HG02973 (cell line): ENCODE measurements around the gene PRRC2A.

Experiments used
- ATAC-seq: cut with Tn5 transposase; IDR thresholded peaks from one replicate; pipeline ENCODE4 v1.9.1; 2021; ENCODE audit warnings: moderate library complexity; ENCODE audit not compliant: unreplicated experiment

PRRC2A gene

GRCh38 chr6:31622684-31623091 is 2.2 kb downstream of the PRRC2A start:
- ATAC-seq: no peak

- no peak for ATAC-seq
These were observed 3.6 kb downstream of the PRRC2A start for GRCh38 chr6:31624070-31624469.

- no peak for ATAC-seq
These were observed 6.4 kb downstream of the PRRC2A start for GRCh38 chr6:31626952-31627351.

DNA sequence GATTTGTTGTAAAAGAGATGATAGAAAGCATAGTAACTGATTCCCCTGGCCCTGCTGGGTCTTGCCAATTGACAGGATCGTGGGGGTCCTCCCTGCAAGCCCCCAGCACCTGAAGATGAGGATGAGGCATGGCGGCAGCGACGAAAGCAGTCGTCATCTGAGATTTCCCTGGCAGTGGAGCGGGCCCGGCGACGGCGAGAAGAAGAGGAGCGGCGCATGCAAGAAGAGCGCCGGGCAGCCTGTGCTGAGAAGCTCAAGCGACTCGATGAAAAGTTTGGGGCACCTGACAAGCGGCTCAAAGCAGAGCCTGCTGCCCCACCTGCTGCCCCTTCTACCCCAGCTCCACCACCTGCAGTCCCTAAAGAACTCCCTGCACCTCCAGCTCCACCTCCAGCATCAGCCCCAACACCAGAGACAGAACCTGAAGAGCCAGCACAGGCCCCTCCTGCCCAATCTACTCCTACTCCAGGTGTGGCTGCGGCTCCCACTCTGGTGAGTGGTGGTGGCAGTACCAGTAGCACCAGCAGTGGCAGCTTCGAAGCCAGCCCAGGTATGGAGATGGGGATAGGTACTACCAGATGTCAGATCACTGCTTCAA is 7.3 kb downstream of the PRRC2A start:
- no peak for ATAC-seq

DNA sequence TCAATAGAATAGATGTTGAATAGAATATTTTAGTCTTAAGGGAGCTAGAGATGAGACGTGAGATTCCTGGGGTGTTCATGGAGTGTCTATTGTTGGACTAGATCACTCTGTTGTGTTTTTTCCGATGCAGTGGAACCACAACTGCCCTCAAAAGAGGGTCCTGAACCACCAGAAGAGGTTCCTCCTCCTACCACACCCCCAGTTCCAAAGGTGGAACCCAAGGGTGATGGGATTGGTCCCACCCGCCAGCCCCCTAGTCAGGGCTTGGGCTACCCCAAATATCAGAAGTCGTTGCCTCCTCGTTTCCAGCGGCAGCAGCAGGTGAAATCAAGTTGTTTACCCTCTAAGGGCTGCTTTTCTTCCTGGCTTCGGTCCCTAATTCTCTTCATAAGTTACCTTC is 8.5 kb downstream of the PRRC2A start:
- no peak for ATAC-seq

DNA sequence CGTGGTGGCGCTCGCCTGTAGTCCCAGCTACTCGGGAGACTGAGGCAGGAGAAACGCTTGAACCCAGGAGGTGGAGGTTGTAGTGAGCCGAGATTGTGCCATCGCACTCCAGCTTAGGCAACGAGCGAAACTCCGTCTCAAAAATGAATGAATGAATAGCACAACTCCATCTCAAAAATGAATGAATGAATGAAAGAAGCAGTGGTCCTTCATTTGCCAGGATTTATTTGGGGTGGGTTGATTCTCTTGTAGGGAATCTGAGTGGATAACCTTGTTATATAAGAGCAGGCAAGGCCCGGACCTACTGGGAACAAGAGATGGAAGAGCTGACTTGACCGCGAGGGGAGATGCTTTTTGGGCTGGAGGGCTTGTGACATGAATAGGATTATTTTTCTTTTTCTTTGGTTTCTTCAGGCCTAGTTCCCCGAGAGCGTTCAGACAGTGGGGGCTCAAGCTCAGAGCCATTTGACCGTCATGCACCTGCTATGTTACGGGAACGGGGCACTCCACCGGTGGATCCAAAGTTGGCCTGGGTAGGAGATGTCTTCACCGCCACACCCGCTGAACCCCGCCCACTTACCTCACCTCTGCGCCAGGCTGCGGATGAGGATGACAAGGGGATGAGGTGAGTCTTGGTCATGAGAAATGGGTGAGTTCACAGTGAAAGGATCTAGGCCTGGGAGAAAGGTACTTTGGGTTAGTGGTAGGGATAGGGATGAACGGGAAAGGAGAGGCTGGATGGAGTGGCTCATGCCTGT is 9.8 kb downstream of the PRRC2A start:
- no peak for ATAC-seq

DNA sequence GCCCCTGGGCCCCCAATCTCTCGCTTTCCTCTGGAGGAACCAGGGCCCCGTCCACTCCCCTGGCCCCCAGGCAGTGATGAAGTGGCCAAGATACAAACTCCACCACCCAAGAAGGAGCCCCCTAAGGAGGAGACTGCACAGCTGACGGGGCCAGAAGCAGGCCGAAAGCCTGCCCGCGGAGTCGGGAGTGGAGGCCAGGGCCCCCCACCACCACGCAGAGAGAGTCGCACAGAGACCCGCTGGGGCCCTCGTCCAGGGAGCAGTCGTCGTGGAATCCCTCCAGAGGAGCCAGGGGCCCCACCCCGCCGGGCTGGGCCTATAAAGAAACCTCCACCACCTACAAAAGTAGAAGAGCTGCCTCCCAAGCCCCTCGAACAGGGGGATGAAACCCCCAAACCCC is 10.7 kb downstream of the PRRC2A start:
- no peak for ATAC-seq

- no peak for ATAC-seq
These were observed 11.3 kb downstream of the PRRC2A start for GRCh38 chr6:31631681-31632278.

- ATAC-seq: no peak
These were observed 11.9 kb downstream of the PRRC2A start for GRCh38 chr6:31632279-31632946.

- no peak for ATAC-seq
These were observed 12.9 kb downstream of the PRRC2A start for GRCh38 chr6:31633447-31633846.

DNA sequence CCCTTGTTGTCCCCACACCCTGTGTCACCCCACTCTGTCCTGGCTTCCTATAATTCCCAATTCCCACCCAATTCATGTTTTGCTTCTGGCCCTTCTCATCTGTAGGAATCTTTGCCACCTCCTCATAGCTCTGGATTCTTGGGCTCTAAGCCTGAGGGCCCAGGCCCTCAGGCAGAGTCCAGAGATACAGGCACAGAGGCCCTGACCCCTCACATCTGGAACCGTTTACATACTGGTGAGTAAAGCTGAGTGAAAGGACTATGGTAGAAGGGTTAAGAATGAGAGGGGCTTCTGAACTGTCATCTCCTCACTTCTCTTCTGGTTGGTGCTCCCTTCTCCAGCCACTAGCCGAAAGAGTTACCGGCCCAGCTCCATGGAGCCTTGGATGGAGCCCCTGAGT is 13.6 kb downstream of the PRRC2A start:
- no peak for ATAC-seq

- ATAC-seq: no peak
These were observed 14.6 kb downstream of the PRRC2A start for GRCh38 chr6:31634969-31635575.

GRCh38 chr6:31636698-31637596 is 16.4 kb downstream of the PRRC2A start:
- no peak for ATAC-seq

- no peak for ATAC-seq
These were observed 18.5 kb downstream of the PRRC2A start for GRCh38 chr6:31639043-31639442.

DNA sequence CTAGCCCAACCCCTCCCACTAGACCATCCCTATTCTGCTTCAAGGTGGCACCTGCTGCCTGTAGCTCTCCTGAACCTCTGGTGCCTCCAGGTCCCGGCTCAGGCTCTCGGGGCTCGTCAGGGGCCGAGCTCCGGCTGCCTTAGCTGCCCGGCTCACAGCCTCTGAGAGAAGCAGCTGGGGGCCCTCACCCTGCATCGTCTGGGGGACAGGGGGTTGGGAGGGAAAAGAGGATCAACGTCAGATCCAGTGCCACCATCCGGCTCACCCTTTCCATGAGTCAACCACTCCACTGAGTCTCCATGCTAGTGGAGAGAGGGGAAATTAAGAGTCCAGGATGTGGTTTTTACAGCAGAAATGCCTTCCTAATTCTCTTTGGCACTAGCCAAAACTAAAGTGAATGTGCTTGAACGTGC is 18.9 kb downstream of the PRRC2A start:
- ATAC-seq: no peak

GRCh38 chr6:31640612-31641011 is 20.1 kb downstream of the PRRC2A start:
- ATAC-seq: no peak

- ATAC-seq: no peak
These were observed 20.9 kb downstream of the PRRC2A start for GRCh38 chr6:31641370-31641769.

- ATAC-seq: no peak
These were observed 22.5 kb downstream of the PRRC2A start for GRCh38 chr6:31642798-31643570.

- ATAC-seq: no peak
These were observed 23.4 kb downstream of the PRRC2A start for GRCh38 chr6:31643818-31644454.
